A549 (cell line): ENCODE measurements around the gene PCDHA11. TPM values are rescaled to one million over a fixed set of nuclear protein-coding genes. Genes with fewer than 3 reads are reported as not detected.

Experiments
- ATAC-seq, 2 experiments: fragments of 200-7000 bp in 1 of 2; fragments of >200 bp in 1 of 2; cut with Nextera tagmentation in 1 of 2; cut with Tn5 transposase in 1 of 2; 3 replicates each; pipeline versions ENCODE4 v1.8.0 to v1.9.1; 2018 to 2020; ENCODE audit warnings: mild to moderate bottlenecking in 1 of 2, moderate library complexity in 1 of 2
- CTCF ChIA-PET: fragments of 300-600 bp; sonication (Branson Sonifier 250); formaldehyde crosslinking; extraction: SDS; loops from one replicate; lab custom pipeline; 2021; ENCODE audit warnings: antibody characterized with exemption, inconsistent platforms; lab: Yijun Ruan, JAX
- POLR2A ChIA-PET: fragments of 350-600 bp; formaldehyde crosslinking; extraction: SDS; loops from one replicate; lab custom pipeline; 2021; ENCODE audit warnings: antibody characterized with exemption, inconsistent platforms; lab: Yijun Ruan, JAX
- DNase-seq, 2 experiments: peaks; one replicate each; pipeline versions ENCODE4 v3.0.0 to v3.0.0-alpha.2; 2011 to 2016; ENCODE audit warnings: low read depth in 1 of 2, low spot score in 1 of 2
- FAIRE-seq: peaks from 2 replicates; lab custom pipeline; 2011; peaks lifted over from hg19 to GRCh38; lab: Jason Lieb, UNC
- H3K27ac ChIP-seq, 2 experiments: fragments of >200 bp; sonication (Bioruptor Twin); formaldehyde crosslinking; 3 replicates each; pipeline ENCODE4 v1.5.1; 2016 to 2017
- H3K4me1 ChIP-seq: fragments of >200 bp; sonication (Bioruptor Twin); formaldehyde crosslinking; 3 replicates; pipeline ENCODE4 v1.6.1; 2016
- H3K4me2 ChIP-seq: fragments of >200 bp; sonication (Bioruptor Twin); formaldehyde crosslinking; 3 replicates; pipeline ENCODE4 v1.6.1; 2016
- H3K4me3 ChIP-seq: fragments of >200 bp; sonication (Bioruptor Twin); formaldehyde crosslinking; 3 replicates; pipeline ENCODE4 v1.5.1; 2016
- H3K9me3 ChIP-seq: fragments of >200 bp; sonication (Bioruptor Twin); formaldehyde crosslinking; 3 replicates; pipeline ENCODE4 v1.6.1; 2016
- CBX8 ChIP-seq: fragments of 200-600 bp; sonication (generic); IDR thresholded peaks from 2 replicates; pipeline ENCODE4 v1.6.1; 2016
- CEBPB ChIP-seq, 2 experiments: fragments of >200 bp in 1 of 2; sonication (Bioruptor Twin) in 1 of 2; formaldehyde crosslinking in 1 of 2; IDR thresholded peaks; 2 replicates each; pipeline ENCODE4 v1.6.1; 2012 to 2016
- ELK1 ChIP-seq: fragments of 150-350 bp; IDR thresholded peaks from 2 replicates; pipeline ENCODE4 v1.6.1; 2014; ENCODE audit warnings: low read depth, mild to moderate bottlenecking, low read length
- HEYL ChIP-seq: fragments of 250-450 bp; sonication (Bioruptor Pico); IDR thresholded peaks from 2 replicates; pipeline ENCODE4 v1.8.0; 2021; ENCODE audit warnings: mild to moderate bottlenecking, moderate library complexity
- MAFK ChIP-seq: fragments of 450-650 bp; IDR thresholded peaks from 2 replicates; pipeline ENCODE4 v1.6.1; 2014; ENCODE audit not compliant: partially characterized antibody
- RAD21 ChIP-seq, 2 experiments: fragments of >200 bp in 1 of 2; sonication (Bioruptor Twin) in 1 of 2; formaldehyde crosslinking in 1 of 2; IDR thresholded peaks in 1 of 2; conservative IDR thresholded peaks in 1 of 2; 2 replicates in 1 of 2; 3 replicates in 1 of 2; pipeline ENCODE4 v1.6.1; 2012 to 2018; ENCODE audit warnings: inconsistent platforms in 1 of 2
- SMC3 ChIP-seq: fragments of >200 bp; sonication (Bioruptor Twin); formaldehyde crosslinking; IDR thresholded peaks from 3 replicates; pipeline ENCODE4 v1.6.1; 2018; ENCODE audit warnings: inconsistent platforms
- ZFP36 ChIP-seq: fragments of 450-650 bp; IDR thresholded peaks from 2 replicates; pipeline ENCODE4 v1.6.1; 2014; ENCODE audit warnings: borderline replicate concordance; ENCODE audit not compliant: partially characterized antibody
- WGBS: methylation state at CpG from one replicate; pipeline ENCODE4 v1.1.6; 2017; ENCODE audit errors: missing lambda C conversion rate; 5-methylcytosine and 5-hydroxymethylcytosine counted together
- polyA minus RNA-seq: library from RNA; depleted of rRNA, polyadenylated mRNA; stranded (reverse); fragments of >200 nt; gene quantifications from 2 replicates; pipeline ENCODE4 v1.2.3, GENCODE V29; 2011; rRNA and poly(A)+ RNA removed
- polyA plus RNA-seq, 4 experiments: library from polyadenylated mRNA; depleted of rRNA in 3 of 4; stranded (reverse); fragments of >200 nt; fragmentation: RNase III in 1 of 4; extraction: RNeasy Plus Mini Kit Qiagen cat#74134 plus additional on column Dnase treatment in 1 of 4; gene quantifications; 2 replicates in 3 of 4; 3 replicates in 1 of 4; pipeline ENCODE4 v1.2.3, GENCODE V29; 2011 to 2017
- TF ChIP-seq, protein P1 (sequence below): fragments of >200 bp; sonication (Bioruptor Twin); formaldehyde crosslinking; IDR thresholded peaks from 3 replicates; pipeline ENCODE4 v1.5.1; 2016
- TF ChIP-seq, protein P2 (sequence below): IDR thresholded peaks from 2 replicates; pipeline ENCODE4 v1.6.1; 2012

PCDHA11 gene, protein sequence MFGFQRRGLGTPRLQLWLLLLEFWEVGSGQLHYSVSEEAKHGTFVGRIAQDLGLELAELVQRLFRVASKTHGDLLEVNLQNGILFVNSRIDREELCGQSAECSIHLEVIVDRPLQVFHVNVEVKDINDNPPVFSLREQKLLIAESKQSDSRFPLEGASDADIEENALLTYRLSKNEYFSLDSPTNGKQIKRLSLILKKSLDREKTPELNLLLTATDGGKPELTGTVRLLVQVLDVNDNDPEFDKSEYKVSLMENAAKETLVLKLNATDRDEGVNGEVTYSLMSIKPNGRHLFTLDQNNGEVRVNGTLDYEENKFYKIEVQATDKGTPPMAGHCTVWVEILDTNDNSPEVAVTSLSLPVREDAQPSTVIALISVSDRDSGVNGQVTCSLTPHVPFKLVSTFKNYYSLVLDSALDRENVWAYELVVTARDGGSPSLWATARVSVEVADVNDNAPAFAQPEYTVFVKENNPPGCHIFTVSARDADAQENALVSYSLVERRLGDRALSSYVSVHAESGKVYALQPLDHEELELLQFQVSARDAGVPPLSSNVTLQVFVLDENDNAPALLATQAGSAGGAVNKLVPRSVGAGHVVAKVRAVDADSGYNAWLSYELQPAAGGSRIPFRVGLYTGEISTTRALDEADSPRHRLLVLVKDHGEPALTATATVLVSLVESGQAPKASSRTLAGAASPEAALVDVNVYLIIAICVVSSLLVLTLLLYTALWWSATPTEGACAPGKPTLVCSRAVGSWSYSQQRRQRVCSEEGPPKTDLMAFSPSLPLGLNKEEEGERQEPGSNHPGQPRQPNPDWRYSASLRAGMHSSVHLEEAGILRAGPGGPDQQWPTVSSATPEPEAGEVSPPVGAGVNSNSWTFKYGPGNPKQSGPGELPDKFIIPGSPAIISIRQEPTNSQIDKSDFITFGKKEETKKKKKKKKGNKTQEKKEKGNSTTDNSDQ
- polyA plus RNA-seq (2011; rRNA removed) (0.20 and 0.27 TPM in 2 replicates), polyA plus RNA-seq (2017; fragmentation: RNase III; extraction: RNeasy Plus Mini Kit Qiagen cat#74134 plus additional on column Dnase treatment) (0.08 to 0.16 TPM (median 0.14 TPM) in 3 replicates), polyA minus RNA-seq (1.6 and 3.6 TPM in 2 replicates)
- 0.05 and 0.06 TPM in 2 replicates for polyA plus RNA-seq (2012; cell fraction: cytosol; rRNA removed)
- 0.09 and 0.17 TPM in 2 replicates for polyA plus RNA-seq (2012; cell fraction: nucleus; rRNA removed)

DNA sequence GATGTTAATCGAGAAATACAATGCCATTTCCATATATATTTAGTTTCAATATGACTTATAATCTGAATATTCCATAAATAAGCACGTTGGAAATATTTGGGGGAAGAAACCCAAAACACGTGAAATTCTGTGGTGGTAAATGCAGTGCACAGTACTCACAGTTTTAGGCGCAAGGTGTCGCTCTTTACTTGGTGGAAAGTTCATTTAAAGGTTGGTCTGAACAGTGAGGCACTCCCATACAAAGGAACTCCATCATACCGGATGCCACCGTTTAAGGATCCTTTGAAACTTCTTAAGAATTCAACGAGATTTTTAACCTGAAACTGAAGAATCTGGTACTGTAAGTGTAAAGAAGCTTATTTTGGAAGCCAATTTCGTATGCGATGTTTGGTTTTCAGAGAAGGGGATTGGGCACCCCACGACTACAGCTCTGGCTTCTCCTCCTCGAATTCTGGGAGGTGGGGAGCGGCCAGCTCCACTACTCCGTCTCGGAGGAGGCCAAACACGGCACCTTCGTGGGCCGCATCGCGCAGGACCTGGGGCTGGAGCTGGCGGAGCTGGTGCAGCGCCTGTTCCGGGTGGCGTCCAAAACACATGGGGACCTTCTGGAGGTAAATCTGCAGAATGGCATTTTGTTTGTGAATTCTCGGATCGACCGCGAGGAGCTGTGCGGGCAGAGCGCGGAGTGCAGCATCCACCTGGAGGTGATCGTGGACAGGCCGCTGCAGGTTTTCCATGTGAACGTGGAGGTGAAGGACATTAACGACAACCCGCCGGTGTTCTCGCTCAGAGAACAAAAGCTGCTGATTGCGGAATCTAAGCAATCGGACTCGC, at the start of gene PCDHA11:
Gene PCDHA11 (plus strand): TSS at position 237 of the 834 bp plus-strand sequence. CDS start 147 bp downstream, at position 384.
- peak; percentile 78 to 89 for ATAC-seq
- ChIA-PET POLR2A (interaction anchor here (0.8 to 1.0 kb wide), 2 partner anchors 171 to 172 kb away, joined by 4 read pairs; no protein-coding TSS in a partner anchor), CTCF (interaction anchor here (0.7 to 3.4 kb wide), 16 partner anchors 15 to 590 kb away, joined by 3 to 36 read pairs (median 4); partner anchors contain the start of genes PCDHA2, PCDHAC1, PCDHB1 and PCDHB3)
- peak within 1 kb of the TSS; percentile 43; the same call in 2 of the 3 replicates for H3K4me2 ChIP-seq
- H3K4me1 ChIP-seq = no peaks in the 10 kb centered on the region
- no peak for FAIRE-seq
- peak; percentile 35 to 55 for DNase-seq
- peak within 1 kb of the TSS; percentile 15; the same call in 1 of the 3 replicates for H3K4me3 ChIP-seq
- TF ChIP-seq, protein P1, sequence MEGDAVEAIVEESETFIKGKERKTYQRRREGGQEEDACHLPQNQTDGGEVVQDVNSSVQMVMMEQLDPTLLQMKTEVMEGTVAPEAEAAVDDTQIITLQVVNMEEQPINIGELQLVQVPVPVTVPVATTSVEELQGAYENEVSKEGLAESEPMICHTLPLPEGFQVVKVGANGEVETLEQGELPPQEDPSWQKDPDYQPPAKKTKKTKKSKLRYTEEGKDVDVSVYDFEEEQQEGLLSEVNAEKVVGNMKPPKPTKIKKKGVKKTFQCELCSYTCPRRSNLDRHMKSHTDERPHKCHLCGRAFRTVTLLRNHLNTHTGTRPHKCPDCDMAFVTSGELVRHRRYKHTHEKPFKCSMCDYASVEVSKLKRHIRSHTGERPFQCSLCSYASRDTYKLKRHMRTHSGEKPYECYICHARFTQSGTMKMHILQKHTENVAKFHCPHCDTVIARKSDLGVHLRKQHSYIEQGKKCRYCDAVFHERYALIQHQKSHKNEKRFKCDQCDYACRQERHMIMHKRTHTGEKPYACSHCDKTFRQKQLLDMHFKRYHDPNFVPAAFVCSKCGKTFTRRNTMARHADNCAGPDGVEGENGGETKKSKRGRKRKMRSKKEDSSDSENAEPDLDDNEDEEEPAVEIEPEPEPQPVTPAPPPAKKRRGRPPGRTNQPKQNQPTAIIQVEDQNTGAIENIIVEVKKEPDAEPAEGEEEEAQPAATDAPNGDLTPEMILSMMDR = peak; percentile 22; the same call in 2 of the 3 replicates
- TF ChIP-seq CEBPB (IDR thresholded peaks at IDR 0.05) (peak in 1 of 2 experiments; percentile 70; a peak in 2 of 4 replicates), SMC3 (no peak), RAD21 (conservative IDR thresholded peaks at IDR 0.05 in 1 of 2, IDR thresholded peaks at IDR 0.05 in 1 of 2) (peak; percentile 23 to 48; a peak in 3 of 5 replicates)
- no peak within 1 kb of the TSS for H3K27ac ChIP-seq
- H3K9me3 ChIP-seq = no peaks in the 10 kb centered on the region
- WGBS = 52% methylated on average over 39 of the region's 41 CpGs

- Histone ChIP-seq H3K9me3 (no peaks in the 10 kb centered on the region), H3K4me1 (no peaks in the 10 kb centered on the region), H3K4me2 (peak within 1 kb of the TSS; percentile 70), H3K4me3 (peak within 1 kb of the TSS; percentile 57), H3K27ac (peak within 1 kb of the TSS; percentile 53 to 74)
- WGBS = 16% methylated on average over 39 of the region's 39 CpGs
- ATAC-seq (peak; percentile 85 to 92), DNase-seq (peak; percentile 69 to 73), FAIRE-seq (peak; percentile 85)
- ChIA-PET CTCF (interaction anchor here (0.6 to 4.8 kb wide), 44 partner anchors 12 to 593 kb away, joined by 3 to 74 read pairs (median 4); partner anchors contain the start of genes PCDHA12, PCDHA2, PCDHA3 and PCDHA4), POLR2A (interaction anchor here (1.2 to 1.8 kb wide), 2 partner anchors 105 to 219 kb away, joined by 5 to 17 read pairs; partner anchors contain the start of gene PCDHAC1)
- no peak for TF ChIP-seq CBX8
- no peak for TF ChIP-seq HEYL (CRISPR knock-in tag)
- TF ChIP-seq, protein P1 = peak; percentile 63
- peak; percentile 41; the same call in 1 of the 3 replicates for TF ChIP-seq SMC3
- TF ChIP-seq RAD21 (conservative IDR thresholded peaks at IDR 0.05 in 1 of 2, IDR thresholded peaks at IDR 0.05 in 1 of 2) = peak; percentile 43 to 65; a peak in 4 of 5 replicates
- TF ChIP-seq ZFP36 = no peak
- peak; percentile 51 for TF ChIP-seq MAFK
- TF ChIP-seq CEBPB (IDR thresholded peaks at IDR 0.05) = no peak
- TF ChIP-seq, protein P2, sequence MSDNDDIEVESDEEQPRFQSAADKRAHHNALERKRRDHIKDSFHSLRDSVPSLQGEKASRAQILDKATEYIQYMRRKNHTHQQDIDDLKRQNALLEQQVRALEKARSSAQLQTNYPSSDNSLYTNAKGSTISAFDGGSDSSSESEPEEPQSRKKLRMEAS = peak; percentile 28; the same call in 1 of the 2 replicates
- no peak for TF ChIP-seq ELK1
- TF ChIP-seq, all 56 proteins: peak for 5
These were observed 47.1 kb upstream of the PCDHA11 start, which contains the start of gene PCDHA5 for GRCh38 chr5:140821375-140822280. PCDHA5 (plus strand) TSS chr5:140821613.
